GM12874 (cell line): ENCODE measurements around the gene IQSEC1.

ENCODE experiments used
- CTCF ChIP-seq: IDR thresholded peaks from 2 replicates; pipeline ENCODE4 v1.5.1; 2011; ENCODE audit warnings: low read depth, mild to moderate bottlenecking, control low read depth, low read length, moderate library complexity; ENCODE audit not compliant: insufficient read depth

IQSEC1 gene

GRCh38 chr3:13087320-13087990 is 14.2 kb upstream of the IQSEC1 start:
- TF ChIP-seq CTCF, result no peak

- no peak for TF ChIP-seq CTCF
Observed at GRCh38 chr3:13086531-13086981, 13.3 kb upstream of the IQSEC1 start.

- no peak for TF ChIP-seq CTCF
Observed at GRCh38 chr3:13085846-13086179, 12.6 kb upstream of the IQSEC1 start.

- no peak for TF ChIP-seq CTCF
Observed at GRCh38 chr3:13085081-13085845, 12.0 kb upstream of the IQSEC1 start.

GRCh38 chr3:13083898-13084297 is 10.7 kb upstream of the IQSEC1 start:
- no peak for TF ChIP-seq CTCF

- TF ChIP-seq CTCF, result no peak
Observed at GRCh38 chr3:13083254-13083653, 10.0 kb upstream of the IQSEC1 start.

- TF ChIP-seq CTCF, result no peak
Observed at GRCh38 chr3:13082677-13083076, 9.4 kb upstream of the IQSEC1 start.
